Duodenal mucosa (tissue), 2 donors: ENCODE measurements around the gene CDKN1C.

Experiments
- H3K27ac ChIP-seq: one replicate; pipeline ENCODE4 v1.7.0; 2013; ENCODE audit warnings: low read depth, low read length
- H3K27me3 ChIP-seq, 2 donors: one replicate each; pipeline ENCODE4 v1.7.0; 2013; ENCODE audit warnings: low read length in 2 of 2, control low read depth in 1 of 2; ENCODE audit not compliant: insufficient read depth in 2 of 2, control insufficient read depth in 1 of 2
- H3K36me3 ChIP-seq, 2 donors: one replicate each; pipeline ENCODE4 v1.7.0; 2013; ENCODE audit warnings: low read length in 2 of 2, control low read depth in 1 of 2; ENCODE audit not compliant: insufficient read depth in 2 of 2, control insufficient read depth in 1 of 2
- H3K4me1 ChIP-seq, 2 donors: one replicate each; pipeline ENCODE4 v1.7.0; 2013; ENCODE audit warnings: low read length in 2 of 2, control low read depth in 1 of 2; ENCODE audit not compliant: insufficient read depth in 2 of 2, control insufficient read depth in 1 of 2
- H3K4me3 ChIP-seq, 2 donors: one replicate each; pipeline ENCODE4 v1.7.0; 2013; ENCODE audit warnings: low read length in 2 of 2, low read depth in 1 of 2
- H3K9ac ChIP-seq, 2 donors: one replicate each; pipeline ENCODE4 v1.7.0; 2013; ENCODE audit warnings: low read length in 2 of 2, low read depth in 1 of 2
- H3K9me3 ChIP-seq, 2 donors: one replicate each; pipeline ENCODE4 v1.7.0; 2013; ENCODE audit warnings: low read length in 2 of 2, control low read depth in 1 of 2; ENCODE audit not compliant: control insufficient read depth in 1 of 2

CDKN1C gene

GRCh38 chr11:2922655-2923054 lies 37.1 kb upstream of the CDKN1C start:
- Histone ChIP-seq H3K9ac (no peak overlapping the region), H3K4me1 (peaks cover 21 to 22% of the 10 kb centered on the region in 2 donors), H3K9me3 (no peaks in the 10 kb centered on the region), H3K36me3 (peaks cover 0 to 3% of the 10 kb centered on the region in 2 donors), H3K27me3 (no peaks in the 10 kb centered on the region), H3K27ac (no peak overlapping the region), H3K4me3 (no peak overlapping the region)

GRCh38 chr11:2921742-2922493 lies 36.3 kb upstream of the CDKN1C start:
- peaks cover 14 to 15% of the 10 kb centered on the region in 2 donors for H3K4me1 ChIP-seq
- no peaks in the 10 kb centered on the region for H3K9me3 ChIP-seq
- H3K9ac ChIP-seq = no peak overlapping the region
- H3K4me3 ChIP-seq = no peak overlapping the region
- H3K27ac ChIP-seq = no peak overlapping the region
- peaks cover 0 to 3% of the 10 kb centered on the region in 2 donors for H3K36me3 ChIP-seq
- H3K27me3 ChIP-seq = no peaks in the 10 kb centered on the region

DNA sequence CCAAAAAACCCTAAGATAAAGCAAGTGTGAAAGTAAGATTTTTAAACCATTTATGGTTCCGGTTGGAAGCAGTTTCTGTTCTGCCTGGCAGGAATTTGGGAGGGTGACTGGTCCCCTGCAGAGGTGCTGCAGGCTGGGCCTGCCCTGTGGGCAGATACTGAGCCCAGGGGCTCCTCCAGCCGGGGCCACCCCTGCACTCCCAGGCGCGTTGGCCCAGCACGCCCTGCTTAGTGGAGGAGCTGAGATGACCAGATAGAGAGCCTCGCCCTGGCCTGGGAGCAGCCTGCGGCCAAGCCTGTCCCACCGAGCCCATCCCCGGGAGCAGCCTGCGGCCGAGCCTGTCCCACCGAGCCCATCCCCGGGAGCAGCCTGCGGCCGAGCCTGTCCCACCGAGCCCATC lies 35.7 kb upstream of the CDKN1C start:
- Histone ChIP-seq H3K27ac (no peak overlapping the region), H3K4me1 (peaks cover 14 to 15% of the 10 kb centered on the region in 2 donors), H3K4me3 (no peak overlapping the region), H3K27me3 (no peaks in the 10 kb centered on the region), H3K9me3 (no peaks in the 10 kb centered on the region), H3K9ac (no peak overlapping the region), H3K36me3 (peaks cover 0 to 3% of the 10 kb centered on the region in 2 donors)

- H3K27ac ChIP-seq = no peak overlapping the region
Observed at GRCh38 chr11:2920343-2920742, 34.8 kb upstream of the CDKN1C start.

DNA sequence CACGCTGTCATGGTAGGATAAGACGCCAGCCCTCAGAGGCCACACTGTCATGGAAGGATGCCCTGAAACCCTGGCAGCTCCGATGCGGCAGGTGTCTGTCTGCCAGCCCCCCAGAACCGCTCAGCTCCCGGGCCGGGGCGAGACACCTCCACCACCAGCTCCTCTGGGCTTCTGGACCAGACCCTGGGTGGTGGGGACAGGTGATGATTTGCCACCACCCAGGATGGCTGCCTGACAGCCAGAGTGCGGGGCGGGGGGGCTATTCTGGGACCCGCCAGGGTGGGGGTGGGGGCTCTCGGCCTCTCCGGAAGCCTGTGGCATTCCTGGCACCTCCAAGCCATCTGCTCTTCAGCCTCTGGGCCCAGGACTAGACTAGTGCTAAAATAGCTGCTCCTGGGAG lies 34.3 kb upstream of the CDKN1C start:
- H3K27me3 ChIP-seq = no peaks in the 10 kb centered on the region
- H3K4me3 ChIP-seq = no peak overlapping the region
- H3K27ac ChIP-seq = no peak overlapping the region

More at GRCh38 chr11:2920343-2920742, 34.8 kb upstream of the CDKN1C start:
- Histone ChIP-seq H3K4me1 (peaks cover 13 to 15% of the 10 kb centered on the region in 2 donors), H3K9ac (no peak overlapping the region), H3K4me3 (no peak overlapping the region), H3K27me3 (no peaks in the 10 kb centered on the region), H3K36me3 (peaks cover 0 to 3% of the 10 kb centered on the region in 2 donors), H3K9me3 (no peaks in the 10 kb centered on the region)

GRCh38 chr11:2919188-2919587 lies 33.6 kb upstream of the CDKN1C start:
- Histone ChIP-seq H3K4me3 (no peak overlapping the region), H3K9ac (no peak overlapping the region), H3K36me3 (peaks cover 0 to 3% of the 10 kb centered on the region in 2 donors), H3K9me3 (no peaks in the 10 kb centered on the region), H3K27me3 (no peaks in the 10 kb centered on the region), H3K27ac (no peak overlapping the region), H3K4me1 (peaks cover 4 to 7% of the 10 kb centered on the region in 2 donors)

More for the DNA sequence above, 34.3 kb upstream of the CDKN1C start:
- Histone ChIP-seq H3K9ac (no peak overlapping the region), H3K9me3 (no peaks in the 10 kb centered on the region), H3K4me1 (peaks cover 8 to 10% of the 10 kb centered on the region in 2 donors), H3K36me3 (peaks cover 0 to 3% of the 10 kb centered on the region in 2 donors)

DNA sequence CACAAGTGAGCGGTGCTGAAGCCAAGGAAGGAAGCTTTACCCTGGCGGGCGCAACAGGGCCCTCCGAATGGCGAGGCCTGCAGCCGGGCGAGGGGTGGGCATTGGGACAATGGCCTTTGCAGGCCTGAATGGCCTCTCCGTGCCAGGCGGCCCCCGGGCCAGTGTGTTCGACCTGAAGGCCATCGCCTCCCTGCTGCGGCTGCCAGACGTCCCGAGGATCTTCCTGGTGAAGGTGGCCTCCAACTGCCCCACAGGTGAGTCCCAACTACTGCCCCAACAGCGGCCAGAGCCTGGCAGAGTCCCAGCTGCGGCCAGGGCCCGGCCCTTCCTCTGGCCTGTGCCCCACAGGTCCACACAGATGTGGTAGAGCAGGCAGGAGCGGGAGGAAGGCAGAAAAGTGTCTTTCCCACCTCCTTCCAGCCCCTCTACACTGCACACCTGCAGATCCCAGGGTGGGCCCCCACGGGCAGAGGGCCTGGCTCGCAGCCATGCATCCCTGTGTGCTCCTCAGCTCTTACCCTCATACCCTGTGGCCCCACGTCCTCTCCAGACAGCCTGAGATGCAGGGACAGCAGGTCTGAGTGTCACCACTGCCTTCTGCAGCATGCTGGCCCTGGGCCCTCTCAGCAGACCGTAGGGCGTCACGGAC lies 32.4 kb upstream of the CDKN1C start:
- Histone ChIP-seq H3K9me3 (no peaks in the 10 kb centered on the region), H3K27me3 (no peaks in the 10 kb centered on the region), H3K36me3 (peaks cover 0 to 7% of the 10 kb centered on the region in 2 donors), H3K4me3 (no peak overlapping the region), H3K4me1 (peaks cover 13 to 14% of the 10 kb centered on the region in 2 donors), H3K27ac (no peak overlapping the region), H3K9ac (no peak overlapping the region)

DNA sequence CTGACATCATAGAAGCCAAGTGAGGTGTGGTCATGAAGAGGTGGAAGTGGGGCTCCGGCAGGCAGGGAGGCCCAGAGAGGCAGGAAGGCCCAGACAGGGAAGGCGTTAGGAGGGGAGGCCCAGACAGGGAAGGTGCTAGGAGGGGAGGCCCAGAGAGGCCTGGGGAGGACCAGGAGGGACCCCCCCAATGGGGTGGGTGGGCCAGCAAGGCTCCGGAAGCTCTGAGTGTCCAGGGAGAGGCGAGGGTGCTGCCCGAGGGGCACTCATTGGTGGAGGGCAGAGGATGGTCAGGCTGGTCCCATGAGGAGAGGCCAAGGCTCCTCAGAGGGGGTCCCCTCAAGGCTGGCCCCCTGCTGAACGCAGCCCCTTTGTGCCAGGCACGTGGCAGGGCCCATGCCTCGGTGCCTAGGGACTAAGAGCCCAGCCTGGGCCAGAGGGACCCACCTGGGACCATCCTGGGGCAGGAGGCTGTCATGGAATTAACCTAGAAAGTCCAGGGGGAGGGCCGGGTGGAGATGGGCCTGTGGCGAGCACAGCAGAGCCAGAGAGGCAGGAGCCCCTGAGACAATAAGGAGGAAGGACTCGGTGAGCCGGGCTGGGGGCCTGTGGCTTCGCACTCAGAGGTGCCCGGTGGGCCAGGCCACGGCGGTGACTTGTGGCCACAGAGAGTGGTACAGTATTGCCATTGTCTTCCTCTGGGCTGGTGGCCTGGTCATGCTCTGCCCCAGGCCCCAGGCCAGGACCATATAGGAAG lies 31.5 kb upstream of the CDKN1C start:
- H3K9me3 ChIP-seq = no peaks in the 10 kb centered on the region
- no peak overlapping the region for H3K9ac ChIP-seq
- peaks cover 20% of the 10 kb centered on the region in 2 donors for H3K4me1 ChIP-seq

GRCh38 chr11:2916114-2916891 lies 30.7 kb upstream of the CDKN1C start:
- Histone ChIP-seq H3K36me3 (peaks cover 0 to 7% of the 10 kb centered on the region in 2 donors), H3K9me3 (no peaks in the 10 kb centered on the region), H3K27ac (no peak overlapping the region), H3K27me3 (no peaks in the 10 kb centered on the region), H3K4me1 (peaks cover 28% of the 10 kb centered on the region in 2 donors), H3K9ac (no peak overlapping the region), H3K4me3 (no peak overlapping the region)

More for the DNA sequence above, 31.5 kb upstream of the CDKN1C start:
- Histone ChIP-seq H3K4me3 (no peak overlapping the region), H3K36me3 (peaks cover 0 to 7% of the 10 kb centered on the region in 2 donors), H3K27me3 (no peaks in the 10 kb centered on the region), H3K27ac (no peak overlapping the region)
